SK-N-SH (cell line): ENCODE measurements around the gene MVD.

Source experiments
- MXI1 ChIP-seq: IDR thresholded peaks from 2 replicates; pipeline ENCODE4 v1.6.1; 2012; ENCODE audit warnings: mild to moderate bottlenecking, low read depth, low read length, improper control_type of control experiment
- NFIC ChIP-seq: IDR thresholded peaks from 2 replicates; pipeline ENCODE4 v1.4.0; 2012; ENCODE audit warnings: borderline replicate concordance
- RXRA ChIP-seq: IDR thresholded peaks from 2 replicates; pipeline ENCODE4 v1.4.0; 2012; ENCODE audit warnings: low read depth, mild to moderate bottlenecking, borderline replicate concordance
- TF ChIP-seq, protein P1 (sequence below): fragments of 200-600 bp; sonication (generic); IDR thresholded peaks from 2 replicates; pipeline ENCODE4 v1.6.1; 2017; ENCODE audit warnings: antibody characterized with exemption, mild to moderate bottlenecking, moderate library complexity
- TF ChIP-seq, protein P2 (sequence below): IDR thresholded peaks from 2 replicates; pipeline ENCODE4 v1.6.1; 2012; ENCODE audit warnings: mild to moderate bottlenecking, low read depth, low read length, moderate library complexity
- TF ChIP-seq, protein P3 (sequence below): IDR thresholded peaks from 2 replicates; pipeline ENCODE4 v1.4.0; 2012; ENCODE audit warnings: low read depth, borderline replicate concordance
- TF ChIP-seq, protein P4 (sequence below): IDR thresholded peaks from 2 replicates; pipeline ENCODE4 v1.4.0; 2012; ENCODE audit warnings: low read depth, borderline replicate concordance

DNA sequence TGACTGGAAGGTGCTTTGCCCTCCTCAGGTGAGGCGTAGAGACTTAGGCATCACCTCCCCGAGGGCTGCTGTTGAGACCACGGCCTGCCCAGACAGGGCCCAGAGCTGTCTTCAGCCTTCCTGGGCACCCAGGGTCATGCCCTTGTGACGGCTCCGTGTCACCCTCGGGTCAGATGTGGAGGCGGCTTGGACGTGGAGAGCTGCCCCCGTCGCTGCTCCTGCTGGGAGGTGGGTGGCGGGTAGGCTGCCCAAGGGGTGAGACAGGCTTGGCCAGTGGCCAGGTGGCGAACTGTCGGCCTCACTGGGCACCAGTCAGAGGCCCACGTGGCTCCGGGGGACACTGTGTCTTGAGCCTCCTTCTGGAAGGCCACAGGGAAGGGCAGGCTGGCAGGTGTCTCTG is 32.3 kb upstream of the MVD start:
- TF ChIP-seq, protein P1, sequence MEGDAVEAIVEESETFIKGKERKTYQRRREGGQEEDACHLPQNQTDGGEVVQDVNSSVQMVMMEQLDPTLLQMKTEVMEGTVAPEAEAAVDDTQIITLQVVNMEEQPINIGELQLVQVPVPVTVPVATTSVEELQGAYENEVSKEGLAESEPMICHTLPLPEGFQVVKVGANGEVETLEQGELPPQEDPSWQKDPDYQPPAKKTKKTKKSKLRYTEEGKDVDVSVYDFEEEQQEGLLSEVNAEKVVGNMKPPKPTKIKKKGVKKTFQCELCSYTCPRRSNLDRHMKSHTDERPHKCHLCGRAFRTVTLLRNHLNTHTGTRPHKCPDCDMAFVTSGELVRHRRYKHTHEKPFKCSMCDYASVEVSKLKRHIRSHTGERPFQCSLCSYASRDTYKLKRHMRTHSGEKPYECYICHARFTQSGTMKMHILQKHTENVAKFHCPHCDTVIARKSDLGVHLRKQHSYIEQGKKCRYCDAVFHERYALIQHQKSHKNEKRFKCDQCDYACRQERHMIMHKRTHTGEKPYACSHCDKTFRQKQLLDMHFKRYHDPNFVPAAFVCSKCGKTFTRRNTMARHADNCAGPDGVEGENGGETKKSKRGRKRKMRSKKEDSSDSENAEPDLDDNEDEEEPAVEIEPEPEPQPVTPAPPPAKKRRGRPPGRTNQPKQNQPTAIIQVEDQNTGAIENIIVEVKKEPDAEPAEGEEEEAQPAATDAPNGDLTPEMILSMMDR, result no peak
- TF ChIP-seq, protein P2, sequence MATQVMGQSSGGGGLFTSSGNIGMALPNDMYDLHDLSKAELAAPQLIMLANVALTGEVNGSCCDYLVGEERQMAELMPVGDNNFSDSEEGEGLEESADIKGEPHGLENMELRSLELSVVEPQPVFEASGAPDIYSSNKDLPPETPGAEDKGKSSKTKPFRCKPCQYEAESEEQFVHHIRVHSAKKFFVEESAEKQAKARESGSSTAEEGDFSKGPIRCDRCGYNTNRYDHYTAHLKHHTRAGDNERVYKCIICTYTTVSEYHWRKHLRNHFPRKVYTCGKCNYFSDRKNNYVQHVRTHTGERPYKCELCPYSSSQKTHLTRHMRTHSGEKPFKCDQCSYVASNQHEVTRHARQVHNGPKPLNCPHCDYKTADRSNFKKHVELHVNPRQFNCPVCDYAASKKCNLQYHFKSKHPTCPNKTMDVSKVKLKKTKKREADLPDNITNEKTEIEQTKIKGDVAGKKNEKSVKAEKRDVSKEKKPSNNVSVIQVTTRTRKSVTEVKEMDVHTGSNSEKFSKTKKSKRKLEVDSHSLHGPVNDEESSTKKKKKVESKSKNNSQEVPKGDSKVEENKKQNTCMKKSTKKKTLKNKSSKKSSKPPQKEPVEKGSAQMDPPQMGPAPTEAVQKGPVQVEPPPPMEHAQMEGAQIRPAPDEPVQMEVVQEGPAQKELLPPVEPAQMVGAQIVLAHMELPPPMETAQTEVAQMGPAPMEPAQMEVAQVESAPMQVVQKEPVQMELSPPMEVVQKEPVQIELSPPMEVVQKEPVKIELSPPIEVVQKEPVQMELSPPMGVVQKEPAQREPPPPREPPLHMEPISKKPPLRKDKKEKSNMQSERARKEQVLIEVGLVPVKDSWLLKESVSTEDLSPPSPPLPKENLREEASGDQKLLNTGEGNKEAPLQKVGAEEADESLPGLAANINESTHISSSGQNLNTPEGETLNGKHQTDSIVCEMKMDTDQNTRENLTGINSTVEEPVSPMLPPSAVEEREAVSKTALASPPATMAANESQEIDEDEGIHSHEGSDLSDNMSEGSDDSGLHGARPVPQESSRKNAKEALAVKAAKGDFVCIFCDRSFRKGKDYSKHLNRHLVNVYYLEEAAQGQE, result no peak
- TF ChIP-seq, protein P3, sequence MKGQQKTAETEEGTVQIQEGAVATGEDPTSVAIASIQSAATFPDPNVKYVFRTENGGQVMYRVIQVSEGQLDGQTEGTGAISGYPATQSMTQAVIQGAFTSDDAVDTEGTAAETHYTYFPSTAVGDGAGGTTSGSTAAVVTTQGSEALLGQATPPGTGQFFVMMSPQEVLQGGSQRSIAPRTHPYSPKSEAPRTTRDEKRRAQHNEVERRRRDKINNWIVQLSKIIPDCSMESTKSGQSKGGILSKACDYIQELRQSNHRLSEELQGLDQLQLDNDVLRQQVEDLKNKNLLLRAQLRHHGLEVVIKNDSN, result no peak
- no peak for TF ChIP-seq MXI1
- no peak for TF ChIP-seq NFIC
- no peak for TF ChIP-seq RXRA
- TF ChIP-seq, protein P4, sequence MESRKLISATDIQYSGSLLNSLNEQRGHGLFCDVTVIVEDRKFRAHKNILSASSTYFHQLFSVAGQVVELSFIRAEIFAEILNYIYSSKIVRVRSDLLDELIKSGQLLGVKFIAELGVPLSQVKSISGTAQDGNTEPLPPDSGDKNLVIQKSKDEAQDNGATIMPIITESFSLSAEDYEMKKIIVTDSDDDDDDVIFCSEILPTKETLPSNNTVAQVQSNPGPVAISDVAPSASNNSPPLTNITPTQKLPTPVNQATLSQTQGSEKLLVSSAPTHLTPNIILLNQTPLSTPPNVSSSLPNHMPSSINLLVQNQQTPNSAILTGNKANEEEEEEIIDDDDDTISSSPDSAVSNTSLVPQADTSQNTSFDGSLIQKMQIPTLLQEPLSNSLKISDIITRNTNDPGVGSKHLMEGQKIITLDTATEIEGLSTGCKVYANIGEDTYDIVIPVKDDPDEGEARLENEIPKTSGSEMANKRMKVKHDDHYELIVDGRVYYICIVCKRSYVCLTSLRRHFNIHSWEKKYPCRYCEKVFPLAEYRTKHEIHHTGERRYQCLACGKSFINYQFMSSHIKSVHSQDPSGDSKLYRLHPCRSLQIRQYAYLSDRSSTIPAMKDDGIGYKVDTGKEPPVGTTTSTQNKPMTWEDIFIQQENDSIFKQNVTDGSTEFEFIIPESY, result no peak
